Naive B cell (primary cell): ENCODE measurements around the gene GOLGA3. TPM values are rescaled to one million over a fixed set of nuclear protein-coding genes. Genes with fewer than 3 reads are reported as not detected.

Source experiments
- ATAC-seq, 2 donors: fragments of 150-1000 bp; cut with Tn5 transposase; 2 replicates each; pipeline ENCODE4 v1.10.0; 2021; ENCODE audit warnings: low read depth in 2 of 2, mild to moderate bottlenecking in 2 of 2, moderate library complexity in 2 of 2
- DNase-seq: peaks from one replicate; pipeline ENCODE4 v3.0.0; 2022
- H3K27ac Mint-ChIP-seq, 6 donors: one replicate each; pipeline ENCODE4 v1.8.0; 2020 to 2022; ENCODE audit warnings: mild to moderate bottlenecking in 6 of 6, mixed read lengths in 6 of 6, moderate library complexity in 5 of 6, inconsistent platforms in 2 of 6
- H3K27me3 Mint-ChIP-seq, 3 donors: one replicate each; pipeline ENCODE4 v1.8.0; 2021 to 2022; ENCODE audit warnings: mixed read lengths in 3 of 3, mild to moderate bottlenecking in 1 of 3
- H3K36me3 Mint-ChIP-seq, 2 donors: one replicate each; pipeline ENCODE4 v1.8.0; 2020 to 2022; ENCODE audit warnings: mixed read lengths in 2 of 2, inconsistent platforms in 1 of 2, mild to moderate bottlenecking in 1 of 2
- H3K4me1 Mint-ChIP-seq, 3 donors: one replicate each; pipeline ENCODE4 v1.8.0; 2020 to 2022; ENCODE audit warnings: mixed read lengths in 3 of 3, inconsistent platforms in 1 of 3, mild to moderate bottlenecking in 1 of 3, moderate library complexity in 1 of 3
- H3K4me3 Mint-ChIP-seq, 8 donors: one replicate each; pipeline ENCODE4 v1.8.0; 2020 to 2022; ENCODE audit warnings: mild to moderate bottlenecking in 8 of 8, mixed read lengths in 8 of 8, moderate library complexity in 8 of 8, inconsistent platforms in 2 of 8
- H3K9me3 Mint-ChIP-seq, 7 donors: one replicate each; pipeline ENCODE4 v1.8.0; 2020 to 2022; ENCODE audit warnings: mixed read lengths in 7 of 7, mild to moderate bottlenecking in 5 of 7, inconsistent platforms in 2 of 7, moderate library complexity in 1 of 7
- polyA plus RNA-seq, 6 donors: library from polyadenylated mRNA; unstranded; fragments of 300-500 nt; fragmentation: Illumina TruSeq; gene quantifications; one replicate each; pipeline ENCODE4 v1.2.3, GENCODE V29; 2021; ENCODE audit warnings: low read depth in 6 of 6

The GOLGA3 gene
- polyA plus RNA-seq, 6 donors from 2014 or later = 0.17 to 13.6 (median 4.8) TPM

DNA sequence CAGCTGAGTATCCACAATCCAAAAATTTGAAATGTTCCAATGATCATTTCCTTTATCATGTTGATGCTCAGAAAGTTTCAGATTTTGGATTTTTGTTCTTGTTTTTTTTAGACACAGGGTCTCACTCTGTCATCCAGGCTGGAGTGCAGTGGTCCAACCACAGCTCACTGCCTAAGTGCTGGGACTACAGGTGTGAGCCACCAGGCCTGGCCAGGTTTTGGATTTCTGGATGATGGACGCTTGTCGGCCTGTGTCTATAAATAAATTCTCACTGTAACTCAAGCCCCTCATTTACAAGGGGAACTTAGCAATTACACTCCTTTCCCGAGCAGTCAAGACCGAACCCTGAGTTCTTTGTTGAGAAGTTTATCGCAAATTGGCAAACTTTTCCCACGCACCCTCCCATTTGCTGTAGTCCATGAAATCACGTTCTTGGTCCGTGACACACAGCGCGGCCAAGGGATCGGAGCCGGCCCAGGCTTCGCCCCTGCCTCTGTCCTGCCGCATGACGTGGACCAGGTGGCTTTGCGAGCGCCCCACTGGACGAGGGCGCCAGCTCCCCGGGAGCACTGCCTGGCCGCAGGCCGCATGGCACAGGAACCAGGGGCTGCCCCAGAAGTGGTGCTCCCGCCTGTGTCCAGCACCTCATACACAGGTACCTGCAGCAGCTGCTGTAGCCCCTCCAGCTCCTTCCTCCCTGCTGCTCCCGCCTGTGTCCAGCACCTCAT, 53.0 kb downstream of the GOLGA3 start:
- Mint-ChIP-seq H3K4me1 (peaks cover 12 to 44% (median 33%) of the 10 kb centered on the region in 3 donors), H3K4me3 (no peak overlapping the region), H3K27ac (peak overlapping the region in 3 of 6 donors; percentile 47 to 96 (median 74)), H3K36me3 (peaks cover 0 to 12% of the 10 kb centered on the region in 2 donors), H3K9me3 (no peaks in the 10 kb centered on the region), H3K27me3 (no peaks in the 10 kb centered on the region)
- ATAC-seq = no peak
- no peak for DNase-seq

DNA sequence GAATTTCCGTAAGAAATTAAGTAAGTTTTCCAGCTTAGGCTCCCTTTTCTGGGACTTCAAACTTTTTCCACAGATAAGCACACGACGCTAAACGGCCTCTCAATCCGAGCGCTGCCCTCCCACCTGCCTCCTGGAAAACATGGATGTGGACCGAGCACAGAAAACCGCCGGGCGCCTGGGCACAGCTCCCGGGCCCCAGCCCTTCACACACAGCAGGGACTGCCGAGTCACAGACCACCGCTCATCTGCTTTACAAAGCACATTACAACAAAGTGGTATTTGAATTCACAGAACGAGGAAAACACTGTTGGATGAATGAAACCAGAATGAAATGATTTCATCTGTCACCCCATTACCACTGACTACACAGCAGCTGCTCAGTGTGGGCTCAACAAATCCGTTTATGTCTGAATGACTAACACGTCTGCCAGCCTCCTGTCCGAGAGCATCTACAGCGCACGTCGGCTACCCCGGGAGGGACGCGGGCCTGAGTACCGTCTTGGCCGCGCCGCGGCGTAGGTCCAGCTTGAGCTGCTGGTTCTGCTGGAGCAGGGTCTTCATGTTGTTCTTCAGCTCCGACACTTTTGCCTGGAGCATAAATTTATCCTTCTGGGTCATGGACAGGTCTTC, 53.9 kb downstream of the GOLGA3 start:
- Mint-ChIP-seq H3K36me3 (peaks cover 0 to 3% of the 10 kb centered on the region in 2 donors), H3K4me3 (peak overlapping the region in 2 of 8 donors; percentile 9 to 70), H3K4me1 (peaks cover 14 to 54% (median 41%) of the 10 kb centered on the region in 3 donors), H3K27ac (peak overlapping the region in 5 of 6 donors; percentile 83 to 96 (median 94)), H3K9me3 (no peaks in the 10 kb centered on the region), H3K27me3 (no peaks in the 10 kb centered on the region)
- no peak for DNase-seq
- no peak for ATAC-seq

DNA sequence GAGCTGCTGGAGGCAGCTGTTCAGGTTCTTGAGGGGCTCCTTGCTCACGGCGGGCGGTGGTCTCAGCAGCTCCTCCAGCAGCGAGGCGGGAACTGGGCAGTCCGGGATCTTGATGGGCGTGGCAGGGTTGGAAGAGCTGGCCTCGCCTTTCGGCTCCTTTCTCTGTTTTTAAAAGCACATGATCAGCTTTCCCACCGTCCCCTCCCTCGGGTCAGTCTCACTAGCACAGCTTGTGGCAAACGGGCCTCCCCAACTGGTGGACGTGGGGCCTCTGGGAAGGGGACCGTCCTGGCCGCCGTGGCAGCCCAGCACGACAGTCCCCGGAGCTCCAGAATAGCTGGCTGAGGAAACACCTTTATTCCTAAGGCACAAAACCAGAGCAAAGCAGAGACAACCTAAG, 54.5 kb downstream of the GOLGA3 start:
- no peaks in the 10 kb centered on the region for H3K9me3 Mint-ChIP-seq
- H3K4me3 Mint-ChIP-seq = no peak overlapping the region
- peaks cover 19 to 60% (median 46%) of the 10 kb centered on the region in 3 donors for H3K4me1 Mint-ChIP-seq
- peak overlapping the region in 3 of 6 donors; percentile 83 to 96 (median 93) for H3K27ac Mint-ChIP-seq
- no peaks in the 10 kb centered on the region for H3K27me3 Mint-ChIP-seq
- no peak for ATAC-seq
- no peaks in the 10 kb centered on the region for H3K36me3 Mint-ChIP-seq
- no peak for DNase-seq

DNA sequence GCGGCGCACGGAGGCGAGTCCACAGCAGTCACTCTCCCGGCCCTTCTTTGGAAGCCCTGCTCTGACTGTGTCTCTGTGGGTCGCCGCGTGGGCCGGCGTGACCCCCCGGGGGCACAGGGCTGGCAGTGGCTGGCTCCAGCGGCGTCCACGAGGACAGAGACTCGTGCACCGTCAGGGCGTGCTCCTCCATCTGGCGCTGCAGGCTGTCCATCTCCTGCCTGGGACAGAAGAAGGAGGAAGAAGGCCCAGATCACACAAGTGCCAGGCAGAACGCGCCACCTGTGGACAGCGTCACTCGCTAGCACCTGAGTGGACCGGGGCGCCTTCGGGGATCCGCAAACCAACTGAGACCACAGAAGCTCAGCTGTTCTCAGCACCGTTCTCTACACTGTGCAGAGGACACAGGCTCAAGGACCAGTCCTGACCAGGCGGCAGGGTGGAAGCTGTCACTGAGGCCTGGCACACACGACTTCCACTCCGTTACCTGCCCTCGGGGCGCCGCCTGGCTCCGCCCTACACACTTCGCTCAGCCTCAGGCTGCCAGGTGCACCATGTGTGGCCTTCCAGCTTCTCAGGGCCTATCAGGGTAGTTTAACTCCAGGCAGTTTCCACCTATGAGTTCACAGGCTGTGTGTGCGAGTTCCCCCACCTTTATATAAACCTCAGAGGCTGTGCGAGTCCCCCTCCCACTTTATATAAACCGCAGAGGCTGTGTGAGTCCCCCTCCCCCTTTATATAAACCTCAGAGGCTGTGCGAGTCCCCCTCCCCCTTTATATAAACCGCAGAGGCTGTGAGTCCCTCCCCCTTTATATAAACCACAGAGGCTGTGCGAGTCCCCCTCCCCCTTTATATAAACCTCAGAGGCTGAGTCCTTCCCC, 55.4 kb downstream of the GOLGA3 start:
- Mint-ChIP-seq H3K4me1 (peaks cover 24 to 67% (median 55%) of the 10 kb centered on the region in 3 donors), H3K36me3 (no peaks in the 10 kb centered on the region), H3K27ac (peak overlapping the region; percentile 94 to 99 (median 97)), H3K4me3 (peak overlapping the region in 7 of 8 donors; percentile 52 to 85 (median 68)), H3K27me3 (no peaks in the 10 kb centered on the region), H3K9me3 (no peaks in the 10 kb centered on the region)
- ATAC-seq (no peak), DNase-seq (no peak)

DNA sequence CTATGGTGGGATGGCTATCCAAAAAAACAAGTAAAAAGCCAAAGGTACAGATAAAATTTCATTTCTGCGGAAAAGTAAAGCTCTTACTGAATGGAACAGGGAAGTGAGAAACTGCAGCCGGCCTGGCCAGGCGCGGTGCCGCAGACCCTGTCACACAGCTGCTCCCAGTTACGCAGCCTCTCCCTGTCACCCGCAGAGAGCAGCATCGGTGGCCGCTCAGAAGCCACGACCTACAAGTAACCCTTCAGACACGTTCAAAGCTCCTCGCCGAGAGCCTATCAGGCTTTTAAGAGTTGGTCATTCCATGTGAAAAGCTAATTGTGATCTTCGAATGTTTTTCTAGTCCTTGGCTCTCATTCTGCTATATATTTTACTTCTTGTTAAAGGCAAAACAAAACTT, 56.1 kb downstream of the GOLGA3 start:
- Mint-ChIP-seq H3K4me1 (peaks cover 31 to 74% (median 62%) of the 10 kb centered on the region in 3 donors), H3K9me3 (no peaks in the 10 kb centered on the region), H3K27me3 (no peaks in the 10 kb centered on the region), H3K4me3 (peak overlapping the region; percentile 29 to 85 (median 70)), H3K27ac (peak overlapping the region; percentile 94 to 99 (median 97)), H3K36me3 (no peaks in the 10 kb centered on the region)
- DNase-seq (peak; percentile 76), ATAC-seq (peak; percentile 71 to 74)

DNA sequence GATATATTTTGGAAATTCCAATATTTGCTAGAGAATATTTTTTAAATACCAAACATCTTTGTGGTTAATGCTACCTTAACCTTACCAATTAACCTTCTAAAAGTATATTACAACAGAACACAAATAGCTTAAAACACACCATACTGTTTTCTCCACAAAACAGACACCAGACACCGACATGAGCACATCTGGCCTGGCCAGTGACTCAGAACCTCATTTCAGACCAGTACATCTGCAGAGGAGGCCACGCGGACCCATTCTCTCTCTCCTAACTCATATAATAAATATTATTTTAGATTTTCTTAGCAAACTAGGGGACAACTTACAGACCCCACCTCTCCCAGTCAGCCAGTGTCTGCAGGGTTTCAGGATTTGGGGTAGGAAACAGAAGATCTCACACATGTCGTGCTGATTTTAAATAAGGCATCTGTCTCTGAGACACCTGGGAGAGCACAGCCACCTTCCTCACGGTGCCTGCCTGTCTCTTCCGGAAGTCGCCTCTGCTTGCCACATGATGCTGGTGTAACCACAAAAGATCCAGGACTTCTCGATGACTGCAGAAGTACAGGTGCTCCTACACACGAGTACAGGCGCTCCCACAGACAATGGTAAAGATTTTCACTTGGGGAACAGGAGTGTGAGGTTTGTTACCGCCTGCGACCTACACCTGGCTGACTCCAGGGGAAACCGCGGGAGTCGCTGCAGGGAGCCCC, 57.4 kb downstream of the GOLGA3 start:
- peak overlapping the region; percentile 81 to 99 (median 96) for H3K27ac Mint-ChIP-seq
- no peaks in the 10 kb centered on the region for H3K27me3 Mint-ChIP-seq
- no peaks in the 10 kb centered on the region for H3K9me3 Mint-ChIP-seq
- ATAC-seq (peak; percentile 59 to 66), DNase-seq (peak; percentile 80)
- H3K36me3 Mint-ChIP-seq = no peaks in the 10 kb centered on the region
- H3K4me3 Mint-ChIP-seq = peak overlapping the region; percentile 65 to 88 (median 78)
- H3K4me1 Mint-ChIP-seq = peaks cover 40 to 74% (median 68%) of the 10 kb centered on the region in 3 donors

DNA sequence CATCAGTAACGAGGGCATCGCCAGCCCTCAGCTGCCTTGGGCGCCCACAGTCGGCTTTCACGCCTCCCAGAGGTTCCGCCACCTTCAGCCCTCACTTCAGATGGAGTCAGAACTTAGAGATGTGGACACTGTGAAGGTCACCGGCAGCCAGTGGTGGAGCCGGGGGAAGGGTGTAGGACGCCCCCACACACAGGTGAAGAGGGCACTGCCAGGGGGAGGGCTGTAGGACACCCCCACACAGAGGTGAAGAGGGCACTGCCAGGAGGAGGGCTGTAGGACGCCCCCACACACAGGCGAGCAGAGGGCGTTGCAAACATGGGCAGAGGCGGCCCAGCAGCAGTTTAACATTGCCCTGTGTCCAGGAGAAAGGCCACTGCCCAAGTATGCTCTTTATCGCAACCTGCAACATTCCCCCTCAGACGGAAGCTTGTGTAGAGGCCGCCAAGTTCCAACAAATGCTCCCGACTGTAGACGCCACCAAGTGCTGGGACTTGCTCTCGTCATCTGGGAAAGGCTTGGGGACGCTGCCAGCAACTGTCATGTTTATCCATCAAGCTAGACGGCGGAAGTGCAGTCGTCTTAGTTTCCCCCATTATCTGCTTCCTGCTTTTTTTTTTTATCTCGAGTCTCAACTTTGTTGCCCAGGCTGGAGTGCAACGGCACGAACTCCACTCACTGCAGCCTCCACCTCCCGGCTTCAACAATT, 62.1 kb downstream of the GOLGA3 start:
- H3K4me1 Mint-ChIP-seq = peaks cover 49 to 70% (median 58%) of the 10 kb centered on the region in 3 donors
- no peaks in the 10 kb centered on the region for H3K27me3 Mint-ChIP-seq
- ATAC-seq (no peak), DNase-seq (no peak)
- peak overlapping the region in 4 of 6 donors; percentile 57 to 96 (median 75) for H3K27ac Mint-ChIP-seq
- no peaks in the 10 kb centered on the region for H3K9me3 Mint-ChIP-seq
- peak overlapping the region in 6 of 8 donors; percentile 15 to 81 (median 62) for H3K4me3 Mint-ChIP-seq
- no peaks in the 10 kb centered on the region for H3K36me3 Mint-ChIP-seq

DNA sequence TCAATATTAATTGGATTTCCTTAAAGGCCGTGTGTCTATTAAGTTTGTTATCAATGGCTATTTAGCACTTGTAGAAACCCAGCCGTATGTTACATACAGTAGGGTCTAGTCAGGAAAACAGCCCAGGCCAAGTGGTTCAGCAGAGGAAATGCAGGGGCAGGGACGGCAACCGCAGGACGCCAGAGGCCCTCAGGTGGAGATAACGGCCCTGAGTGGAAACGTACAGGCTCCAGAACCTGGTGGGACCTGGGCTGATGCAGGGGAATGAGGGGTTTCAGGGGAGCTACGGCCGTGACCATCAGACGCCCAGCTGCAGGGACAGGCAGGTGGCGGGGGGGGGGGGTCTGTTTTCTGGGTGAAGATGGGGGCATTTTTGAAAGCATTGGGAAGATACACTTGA, 63.3 kb downstream of the GOLGA3 start:
- H3K4me3 Mint-ChIP-seq = peak overlapping the region in 6 of 8 donors; percentile 32 to 81 (median 66)
- H3K9me3 Mint-ChIP-seq = no peaks in the 10 kb centered on the region
- H3K27ac Mint-ChIP-seq = peak overlapping the region in 5 of 6 donors; percentile 22 to 89 (median 63)
- peaks cover 51 to 67% (median 56%) of the 10 kb centered on the region in 3 donors for H3K4me1 Mint-ChIP-seq
- no peaks in the 10 kb centered on the region for H3K27me3 Mint-ChIP-seq
- DNase-seq (no peak), ATAC-seq (no peak)
- H3K36me3 Mint-ChIP-seq = no peaks in the 10 kb centered on the region

DNA sequence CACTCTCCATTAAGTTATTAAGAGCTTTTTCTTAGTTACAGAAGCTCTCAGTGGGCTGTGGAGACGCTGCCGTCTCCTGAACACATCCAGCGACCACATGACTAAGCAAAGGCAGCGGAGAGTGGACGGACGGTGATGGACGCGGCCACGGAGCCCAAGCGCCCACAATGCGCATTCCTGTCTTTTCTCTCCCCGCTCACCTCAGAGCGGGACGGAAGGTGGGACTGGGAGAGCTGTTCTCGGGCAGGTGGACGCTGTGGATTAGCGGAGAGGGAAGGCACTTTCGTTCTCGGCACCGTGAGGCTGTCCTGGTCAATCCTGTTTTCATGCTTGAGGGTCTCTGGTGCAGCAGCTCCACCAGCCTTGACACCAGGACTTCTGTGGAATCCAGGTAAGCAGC, 64.4 kb downstream of the GOLGA3 start:
- Mint-ChIP-seq H3K4me1 (peaks cover 46 to 65% (median 49%) of the 10 kb centered on the region in 3 donors), H3K27me3 (no peaks in the 10 kb centered on the region), H3K36me3 (no peaks in the 10 kb centered on the region), H3K27ac (peak overlapping the region in 1 of 6 donors; percentile 36), H3K4me3 (peak overlapping the region in 1 of 8 donors; percentile 74), H3K9me3 (no peaks in the 10 kb centered on the region)
- no peak for ATAC-seq
- DNase-seq = no peak

DNA sequence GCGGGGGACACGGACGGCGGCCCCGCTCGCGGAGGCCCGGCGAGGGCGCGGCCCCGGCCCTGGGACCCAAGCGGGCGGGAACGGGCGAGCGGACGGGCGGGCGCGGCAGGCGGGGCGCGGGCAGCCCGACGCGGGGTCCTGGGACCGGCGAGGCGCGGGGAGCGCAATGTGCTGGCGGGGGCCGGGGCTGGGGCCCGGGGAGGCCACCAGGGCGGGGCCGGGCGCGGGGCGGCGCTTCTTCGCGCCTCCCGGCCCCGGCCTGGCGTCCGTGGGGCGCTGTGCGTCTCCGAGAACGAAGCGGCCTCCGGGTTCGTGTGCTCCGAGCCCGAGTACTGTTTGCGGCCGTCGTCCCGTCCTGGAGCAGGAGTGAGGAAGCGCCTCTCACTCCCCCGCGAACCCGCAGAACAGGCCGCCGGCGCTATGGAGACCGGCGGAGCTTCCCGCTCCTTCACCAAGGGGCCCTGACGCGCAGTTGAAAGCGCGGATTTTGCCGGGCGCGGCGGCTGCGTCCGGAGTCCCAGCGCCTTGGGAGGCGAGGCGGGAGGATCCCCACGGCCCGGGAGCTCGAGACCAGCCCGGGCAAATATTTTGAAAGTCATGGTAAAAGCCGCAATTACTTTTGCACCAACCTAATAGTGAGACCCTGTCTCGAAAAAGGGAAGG, 66.6 kb downstream of the GOLGA3 start:
- peak overlapping the region; percentile 89 to 98 (median 96) for H3K27ac Mint-ChIP-seq
- DNase-seq (peak; percentile 85), ATAC-seq (peak; percentile 90 to 91)
- H3K4me3 Mint-ChIP-seq = peak overlapping the region; percentile 72 to 91 (median 86)
- no peaks in the 10 kb centered on the region for H3K36me3 Mint-ChIP-seq
- H3K4me1 Mint-ChIP-seq = peaks cover 31 to 54% (median 31%) of the 10 kb centered on the region in 3 donors
- H3K27me3 Mint-ChIP-seq = no peaks in the 10 kb centered on the region
- H3K9me3 Mint-ChIP-seq = no peaks in the 10 kb centered on the region

DNA sequence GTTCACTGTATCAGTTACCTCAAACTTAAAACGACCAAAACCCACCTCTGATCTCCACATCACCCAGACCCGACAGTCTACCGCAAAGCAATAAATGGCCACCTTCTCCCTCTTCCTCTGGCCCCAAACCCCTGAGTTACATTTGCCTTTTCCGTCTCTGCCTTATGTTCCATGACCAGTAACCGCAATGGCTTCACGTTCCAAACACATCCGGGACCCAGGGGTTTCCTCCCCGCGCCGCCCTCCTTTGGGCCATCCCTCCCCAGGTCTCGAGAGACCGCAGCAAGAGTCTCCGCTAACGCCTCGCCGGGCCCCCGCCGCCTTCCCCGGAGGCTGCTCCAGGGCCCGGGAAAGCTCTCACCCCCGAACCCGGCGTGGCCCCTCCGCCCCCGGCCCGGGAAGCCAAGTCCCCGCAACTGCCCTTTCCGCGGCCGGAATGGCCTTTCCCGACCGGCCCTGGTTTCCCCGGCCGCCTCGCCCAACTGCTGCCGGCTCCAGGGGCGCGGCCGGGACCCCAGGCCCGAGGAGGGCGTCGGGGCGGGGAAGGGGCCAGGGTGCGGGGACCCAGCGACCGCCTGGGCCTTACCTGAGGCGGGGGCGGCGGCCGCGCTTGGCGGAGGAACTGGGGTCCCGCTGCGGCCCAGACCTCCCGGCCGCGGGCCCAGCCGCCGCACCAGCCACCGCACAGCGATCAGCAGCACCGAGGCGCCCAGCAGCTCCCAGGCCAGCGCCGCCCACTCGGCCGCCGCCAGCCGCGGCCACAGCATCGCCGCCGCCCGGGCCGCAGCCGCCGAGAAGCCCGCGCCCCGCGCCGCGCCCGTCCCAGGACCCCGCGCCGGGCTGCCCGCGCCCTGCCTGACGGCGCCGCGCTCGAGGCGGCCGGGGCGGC, 67.4 kb downstream of the GOLGA3 start, which contains the start of gene ANKLE2:
ANKLE2 (minus strand) TSS at position 801 of the 889 bp plus-strand sequence; CDS start at position 767, 34 bp downstream.
- peak; percentile 54 for DNase-seq
- peak; percentile 48 to 54 for ATAC-seq
- Mint-ChIP-seq H3K36me3 (no peaks in the 10 kb centered on the region), H3K27ac (peak within 1 kb of the TSS; percentile 96 to 98 (median 98)), H3K4me3 (peak within 1 kb of the TSS; percentile 92 to 97 (median 95)), H3K27me3 (no peaks in the 10 kb centered on the region), H3K9me3 (no peaks in the 10 kb centered on the region), H3K4me1 (peaks cover 27 to 50% (median 31%) of the 10 kb centered on the region in 3 donors)
